IPS-15b (cell line): ENCODE results near the gene POLR2E.
A peak's percentile ranks its signal among the peaks of the same experiment; 100 is the strongest.

Source experiments
- H3K27me3 ChIP-seq: one replicate; pipeline ENCODE4 v1.6.1; 2013; ENCODE audit warnings: low read length; ENCODE audit not compliant: control insufficient read depth, insufficient read depth
- H3K36me3 ChIP-seq: one replicate; pipeline ENCODE4 v1.6.1; 2013; ENCODE audit warnings: low read length; ENCODE audit not compliant: control insufficient read depth, insufficient read depth
- H3K4me1 ChIP-seq: one replicate; pipeline ENCODE4 v1.6.1; 2013; ENCODE audit warnings: mild to moderate bottlenecking, low read length; ENCODE audit not compliant: control insufficient read depth, insufficient read depth
- H3K4me3 ChIP-seq: one replicate; pipeline ENCODE4 v1.5.1; 2013; ENCODE audit warnings: low read depth, low read length
- H3K9ac ChIP-seq: one replicate; pipeline ENCODE4 v1.6.1; 2013; ENCODE audit warnings: low read depth, mild to moderate bottlenecking, low read length
- H3K9me3 ChIP-seq: one replicate; pipeline ENCODE4 v1.6.1; 2013; ENCODE audit warnings: mild to moderate bottlenecking, low read length; ENCODE audit not compliant: control insufficient read depth, insufficient read depth

The POLR2E gene

DNA sequence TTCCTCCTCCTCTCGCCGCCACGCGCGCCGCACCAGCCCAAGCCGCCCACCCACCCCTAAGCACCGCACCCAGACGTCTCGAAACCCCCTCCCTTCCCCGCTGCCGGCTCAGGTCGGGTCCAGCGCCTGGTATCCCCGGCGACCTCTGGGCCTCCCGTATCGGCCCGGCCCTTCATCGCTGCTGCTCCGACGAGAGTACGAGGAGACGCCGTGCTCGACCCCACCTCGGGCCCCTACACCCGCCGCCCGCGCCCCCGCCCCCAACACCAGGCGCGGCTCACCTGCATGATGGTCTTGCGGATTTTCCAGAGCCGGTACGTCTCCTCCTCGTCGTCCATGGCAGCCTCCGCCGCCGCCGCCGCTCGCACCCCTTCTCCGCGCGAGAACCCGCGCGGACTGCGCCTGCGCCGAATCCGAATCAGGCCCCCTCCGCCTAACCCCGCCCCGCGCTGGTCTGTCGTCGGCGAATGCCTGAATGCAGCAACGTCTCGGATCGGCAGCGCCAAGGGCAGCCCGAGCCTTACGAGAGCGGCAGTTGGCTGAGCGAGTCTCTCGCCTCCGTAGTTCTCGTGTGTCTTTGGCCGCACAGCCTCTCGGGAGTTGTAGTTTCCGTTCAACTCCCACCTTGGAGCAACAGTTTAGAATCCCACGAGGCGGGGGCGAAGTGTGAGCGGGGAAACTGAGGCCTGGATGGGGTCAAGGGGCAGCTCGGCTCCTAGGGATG lies at the start of gene POLR2E:
POLR2E (minus strand) TSS at position 398 of the 724 bp plus-strand sequence; CDS start at position 338, 60 bp downstream.
- peak within 1 kb of the TSS; percentile 78 for H3K4me3 ChIP-seq
- H3K9ac ChIP-seq: peak within 1 kb of the TSS; percentile 90
- H3K27me3 ChIP-seq: no peaks in the 10 kb centered on the region
- peaks cover 18% of the 10 kb centered on the region for H3K36me3 ChIP-seq
- H3K9me3 ChIP-seq: no peaks in the 10 kb centered on the region
- no peaks in the 10 kb centered on the region for H3K4me1 ChIP-seq

DNA sequence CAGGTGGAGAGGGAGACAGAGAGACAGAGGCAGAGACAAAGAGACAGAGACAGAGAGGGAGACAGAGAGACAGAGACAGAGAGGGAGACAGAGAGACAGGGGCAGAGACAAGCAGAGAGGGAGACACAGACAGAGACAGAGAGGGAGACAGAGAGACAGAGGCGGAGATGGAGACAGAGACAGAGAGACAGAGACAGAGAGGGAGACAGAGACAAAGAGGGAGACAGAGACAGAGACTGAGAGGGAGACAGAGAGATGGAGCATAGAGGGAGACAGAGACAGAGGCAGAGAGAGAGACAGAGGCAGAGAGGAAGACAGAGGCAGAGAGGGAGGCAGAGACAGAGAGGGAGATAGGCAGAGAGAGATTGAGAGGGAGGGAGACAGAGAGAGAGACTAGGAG lies 49.6 kb upstream of the POLR2E start:
- H3K9ac ChIP-seq: no peak overlapping the region
- peaks cover 20% of the 10 kb centered on the region for H3K36me3 ChIP-seq
- H3K27me3 ChIP-seq: no peaks in the 10 kb centered on the region
- H3K4me1 ChIP-seq: no peaks in the 10 kb centered on the region
- no peak overlapping the region for H3K4me3 ChIP-seq
- H3K9me3 ChIP-seq: no peaks in the 10 kb centered on the region

DNA sequence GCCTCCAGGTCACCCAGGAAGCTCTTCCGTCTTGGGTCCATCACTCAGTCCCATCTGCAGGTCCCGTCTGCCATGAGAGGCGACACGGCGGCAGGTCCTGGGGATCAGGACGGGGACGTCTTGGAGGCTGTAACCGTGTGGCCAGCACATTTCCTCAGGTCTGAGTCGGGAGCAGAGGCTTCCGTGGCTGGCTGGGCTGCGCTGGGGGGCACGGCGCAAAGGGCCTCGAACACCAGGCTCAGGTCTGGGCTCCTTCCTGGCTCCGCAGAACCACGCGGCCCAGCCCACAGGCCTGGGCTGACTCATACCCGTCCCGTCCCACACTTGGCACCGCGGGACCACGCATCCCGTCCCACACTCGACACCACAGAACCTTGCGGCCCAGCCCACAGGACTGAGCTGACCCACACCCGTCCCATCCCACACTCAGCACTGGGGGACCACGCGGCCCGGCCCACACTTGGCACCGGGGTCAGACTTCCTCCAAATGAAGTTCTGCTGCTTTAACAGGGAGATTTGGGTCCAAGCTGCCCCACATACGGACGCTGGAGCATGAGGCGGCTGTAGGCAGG lies 48.7 kb upstream of the POLR2E start:
- H3K27me3 ChIP-seq: no peaks in the 10 kb centered on the region
- H3K9me3 ChIP-seq: no peaks in the 10 kb centered on the region
- no peak overlapping the region for H3K9ac ChIP-seq
- no peak overlapping the region for H3K4me3 ChIP-seq
- peaks cover 16% of the 10 kb centered on the region for H3K36me3 ChIP-seq
- H3K4me1 ChIP-seq: no peaks in the 10 kb centered on the region

DNA sequence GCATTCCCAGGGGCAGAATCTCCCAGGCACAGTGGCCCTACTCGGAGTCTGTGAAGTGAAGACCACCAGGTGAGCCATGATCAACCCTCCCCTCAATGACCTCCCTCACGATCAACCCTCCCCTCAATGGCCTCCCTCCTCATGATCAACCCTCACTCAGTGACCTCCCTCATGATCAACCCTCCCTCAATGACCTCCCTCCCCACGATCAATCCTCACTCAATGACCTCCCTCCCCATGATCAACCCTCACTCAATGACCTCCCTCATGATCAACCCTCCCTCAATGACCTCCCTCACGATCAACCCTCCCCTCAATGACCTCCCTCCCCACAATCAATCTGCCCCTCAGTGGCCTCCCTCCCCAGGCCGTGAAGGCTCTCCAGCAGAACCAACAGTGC lies 46.8 kb upstream of the POLR2E start:
- H3K9ac ChIP-seq: no peak overlapping the region
- H3K4me3 ChIP-seq: no peak overlapping the region
- H3K36me3 ChIP-seq: peaks cover 16% of the 10 kb centered on the region
- no peaks in the 10 kb centered on the region for H3K9me3 ChIP-seq
- H3K27me3 ChIP-seq: no peaks in the 10 kb centered on the region
- H3K4me1 ChIP-seq: no peaks in the 10 kb centered on the region

DNA sequence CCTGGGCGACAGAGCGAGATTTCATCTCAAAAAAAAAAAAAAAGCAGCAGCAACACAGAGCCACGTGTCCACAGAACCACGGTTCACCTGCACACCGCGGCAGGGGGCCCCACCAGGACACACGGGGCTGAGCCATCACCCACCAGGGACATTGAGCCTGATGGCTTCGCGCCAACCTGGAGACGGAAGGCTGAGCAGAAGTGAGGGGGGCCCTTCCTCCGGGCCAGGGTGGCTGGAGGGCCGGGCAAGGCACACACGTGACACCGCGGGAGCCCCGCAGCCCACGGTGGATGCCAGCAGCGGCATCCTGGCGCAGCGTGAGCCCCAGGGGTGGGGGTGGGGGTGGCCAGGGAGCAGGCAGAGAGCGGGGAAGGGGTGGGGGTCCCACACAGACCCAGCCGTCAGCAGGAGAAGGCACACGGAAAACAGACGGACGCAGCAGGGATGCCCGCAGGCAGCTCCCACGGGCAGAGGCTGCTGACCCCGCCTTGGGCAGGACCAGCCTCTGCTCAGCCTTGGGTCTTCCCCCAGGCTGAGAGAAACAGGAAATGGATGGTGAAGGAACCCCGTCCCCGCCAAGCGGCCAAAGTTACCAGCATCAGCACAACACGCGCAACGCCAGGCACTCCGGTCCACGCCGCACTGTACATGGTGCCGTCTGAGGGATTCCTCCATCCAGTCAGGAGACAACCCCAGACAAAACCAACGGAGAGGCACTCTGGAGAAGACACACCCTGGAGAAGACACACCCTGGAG lies 45.3 kb upstream of the POLR2E start:
- Histone ChIP-seq H3K36me3 (peaks cover 11% of the 10 kb centered on the region), H3K4me3 (no peak overlapping the region), H3K9me3 (no peaks in the 10 kb centered on the region), H3K9ac (no peak overlapping the region), H3K4me1 (no peaks in the 10 kb centered on the region), H3K27me3 (no peaks in the 10 kb centered on the region)

DNA sequence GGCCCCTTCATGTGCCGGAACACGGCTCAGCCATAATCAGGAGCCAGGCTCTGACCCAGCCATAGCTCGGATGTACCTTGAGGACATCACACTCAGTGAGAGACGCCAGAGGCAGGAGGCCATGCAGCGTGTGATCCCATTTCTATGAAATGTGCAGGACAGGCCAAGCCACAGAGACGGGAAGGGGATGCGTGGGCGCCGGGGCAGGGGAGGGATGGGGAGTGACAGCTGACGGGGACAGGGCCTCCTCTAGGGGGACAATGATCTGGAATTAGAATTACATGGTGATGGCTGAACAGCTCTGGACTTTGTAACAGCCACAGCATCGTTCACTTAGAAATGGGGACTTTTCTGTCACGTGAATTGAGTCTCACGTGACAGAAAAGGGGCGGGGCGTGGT lies 44.0 kb upstream of the POLR2E start:
- Histone ChIP-seq H3K36me3 (peaks cover 11% of the 10 kb centered on the region), H3K4me3 (no peak overlapping the region), H3K4me1 (no peaks in the 10 kb centered on the region), H3K9ac (no peak overlapping the region), H3K9me3 (no peaks in the 10 kb centered on the region), H3K27me3 (no peaks in the 10 kb centered on the region)

DNA sequence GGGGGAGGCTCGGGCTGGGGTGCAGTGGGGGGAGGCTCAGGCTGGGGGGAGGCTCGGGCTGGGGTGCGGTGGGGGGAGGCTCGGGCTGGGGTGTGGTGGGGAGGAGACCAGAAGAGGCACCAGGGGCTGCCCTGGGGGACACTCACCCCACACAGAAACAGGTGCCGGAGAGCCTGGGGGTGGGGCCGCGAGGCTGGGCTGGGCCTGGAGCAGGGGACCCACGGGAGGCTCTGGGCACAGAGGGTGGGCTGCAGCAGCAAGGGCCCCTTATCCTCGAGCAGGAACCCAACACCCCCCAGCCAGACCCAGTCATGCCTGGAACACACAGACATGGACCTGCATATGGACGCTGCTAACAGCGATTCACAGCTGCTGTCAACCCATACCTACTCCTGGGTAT lies 42.9 kb upstream of the POLR2E start:
- Histone ChIP-seq H3K4me1 (no peaks in the 10 kb centered on the region), H3K9me3 (no peaks in the 10 kb centered on the region), H3K9ac (no peak overlapping the region), H3K4me3 (no peak overlapping the region), H3K27me3 (no peaks in the 10 kb centered on the region), H3K36me3 (peaks cover 3% of the 10 kb centered on the region)

DNA sequence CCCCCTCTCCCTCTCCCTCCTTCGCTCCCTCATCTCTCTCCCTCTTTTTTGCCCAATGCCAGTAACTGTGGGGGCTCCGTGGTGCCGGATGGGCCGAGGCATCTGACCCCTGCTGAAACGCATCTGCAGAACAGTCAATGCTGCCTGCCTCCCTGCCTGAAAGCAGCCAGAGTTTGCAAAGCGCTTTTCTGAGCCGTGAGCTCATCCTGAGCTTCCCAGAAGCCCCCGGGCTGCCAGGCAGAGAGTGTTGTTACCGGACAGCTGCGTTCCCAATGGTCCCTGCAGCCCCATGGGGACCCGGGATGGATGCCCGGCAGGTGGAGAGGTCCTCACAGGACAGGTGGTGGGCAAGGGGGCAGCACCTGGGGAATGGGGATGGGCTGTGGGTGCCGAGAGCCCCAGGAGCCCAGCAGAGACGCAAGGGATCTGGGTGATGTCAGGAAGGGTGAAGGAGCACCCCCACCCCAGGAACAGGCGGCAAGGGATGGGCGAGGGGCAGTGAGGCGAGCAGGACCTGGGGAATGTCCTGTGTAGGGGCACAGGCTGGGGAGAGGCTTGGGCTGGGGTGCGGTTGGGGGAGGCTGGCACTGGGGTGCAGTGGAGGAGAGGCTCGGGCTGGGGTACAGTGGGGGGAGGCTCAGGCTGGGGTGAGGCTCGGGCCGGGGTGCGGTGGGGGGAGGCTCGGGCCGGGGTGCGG lies 41.6 kb upstream of the POLR2E start:
- Histone ChIP-seq H3K9me3 (no peaks in the 10 kb centered on the region), H3K4me3 (no peak overlapping the region), H3K4me1 (no peaks in the 10 kb centered on the region), H3K27me3 (no peaks in the 10 kb centered on the region), H3K36me3 (no peaks in the 10 kb centered on the region), H3K9ac (no peak overlapping the region)

DNA sequence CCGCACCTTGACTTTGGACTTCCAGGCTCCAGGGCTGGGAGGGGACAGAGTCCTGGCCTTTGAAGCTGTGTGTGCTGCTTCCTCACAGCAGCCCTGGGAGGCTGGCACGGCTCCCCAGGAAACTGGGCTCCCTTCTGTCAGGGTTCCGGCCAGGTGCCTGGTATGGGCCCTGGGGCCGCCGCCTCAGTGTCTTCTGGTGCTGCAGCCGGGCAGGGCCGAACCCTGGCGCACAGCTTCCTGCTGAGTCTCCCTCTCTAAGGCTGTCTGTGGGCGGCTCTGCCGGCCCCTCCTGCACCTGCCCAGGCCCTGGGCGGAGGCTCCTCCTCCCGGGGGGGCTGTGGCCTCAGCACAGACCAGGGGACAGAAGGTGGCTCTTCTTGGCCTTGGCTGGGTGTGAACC lies 41.0 kb upstream of the POLR2E start:
- H3K4me1 ChIP-seq: no peaks in the 10 kb centered on the region
- no peak overlapping the region for H3K9ac ChIP-seq
- H3K9me3 ChIP-seq: no peaks in the 10 kb centered on the region
- no peaks in the 10 kb centered on the region for H3K36me3 ChIP-seq
- H3K27me3 ChIP-seq: no peaks in the 10 kb centered on the region
- no peak overlapping the region for H3K4me3 ChIP-seq

DNA sequence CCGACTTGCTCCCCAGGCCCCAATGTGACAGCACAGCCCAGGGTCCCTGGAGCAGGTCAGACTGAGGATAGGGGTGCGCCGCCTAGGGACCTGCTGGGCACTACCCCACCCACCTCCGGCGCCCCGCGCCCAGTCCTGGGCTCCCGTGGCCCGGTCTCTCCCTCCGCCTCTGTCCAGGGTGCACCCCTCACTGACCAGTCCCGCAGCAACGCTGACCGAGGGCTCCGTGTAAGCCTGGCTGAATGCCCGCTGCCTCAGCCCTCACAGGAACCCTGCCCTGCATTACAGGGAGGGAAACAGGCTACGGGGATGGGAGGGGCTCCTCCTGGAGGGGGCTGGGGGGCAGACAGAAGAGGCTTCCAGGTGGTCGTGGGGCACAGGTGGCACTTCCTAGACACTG lies 40.3 kb upstream of the POLR2E start:
- Histone ChIP-seq H3K9ac (no peak overlapping the region), H3K4me3 (no peak overlapping the region), H3K36me3 (no peaks in the 10 kb centered on the region), H3K9me3 (no peaks in the 10 kb centered on the region), H3K27me3 (no peaks in the 10 kb centered on the region), H3K4me1 (no peaks in the 10 kb centered on the region)

DNA sequence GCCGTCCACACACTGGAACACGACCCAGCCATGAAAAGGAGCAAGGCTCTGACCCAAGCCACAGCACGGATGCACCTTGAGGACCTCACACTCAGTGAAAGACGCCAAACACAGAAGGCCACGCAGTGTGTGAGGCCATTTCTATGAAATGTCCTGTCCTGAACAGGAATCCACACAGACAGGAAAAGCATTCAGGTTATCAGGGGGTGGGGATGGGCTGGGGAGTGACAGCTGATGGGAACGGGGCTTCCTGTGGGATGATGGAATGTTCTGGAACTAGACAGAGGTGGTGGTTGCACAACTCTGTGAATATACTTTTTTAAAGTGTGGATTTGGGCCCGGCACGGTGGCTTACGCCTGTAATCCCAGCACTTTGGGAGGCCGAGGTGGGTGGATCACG lies 39.3 kb upstream of the POLR2E start:
- H3K4me3 ChIP-seq: no peak overlapping the region
- H3K27me3 ChIP-seq: no peaks in the 10 kb centered on the region
- peaks cover 2% of the 10 kb centered on the region for H3K36me3 ChIP-seq
- no peaks in the 10 kb centered on the region for H3K9me3 ChIP-seq
- H3K9ac ChIP-seq: no peak overlapping the region
- H3K4me1 ChIP-seq: no peaks in the 10 kb centered on the region
